Kasumi-1 (cell line): Measurements from ENCODE around the gene MS4A18.

Experiments used
- DNase-seq, 2 experiments: peaks; one replicate each; lab custom pipeline; 2025; lab: John Stamatoyannopoulos, UW

MS4A18 gene

GRCh38 chr11:60786811-60787567 is 62.5 kb downstream of the MS4A18 start:
- no peak for DNase-seq

DNA sequence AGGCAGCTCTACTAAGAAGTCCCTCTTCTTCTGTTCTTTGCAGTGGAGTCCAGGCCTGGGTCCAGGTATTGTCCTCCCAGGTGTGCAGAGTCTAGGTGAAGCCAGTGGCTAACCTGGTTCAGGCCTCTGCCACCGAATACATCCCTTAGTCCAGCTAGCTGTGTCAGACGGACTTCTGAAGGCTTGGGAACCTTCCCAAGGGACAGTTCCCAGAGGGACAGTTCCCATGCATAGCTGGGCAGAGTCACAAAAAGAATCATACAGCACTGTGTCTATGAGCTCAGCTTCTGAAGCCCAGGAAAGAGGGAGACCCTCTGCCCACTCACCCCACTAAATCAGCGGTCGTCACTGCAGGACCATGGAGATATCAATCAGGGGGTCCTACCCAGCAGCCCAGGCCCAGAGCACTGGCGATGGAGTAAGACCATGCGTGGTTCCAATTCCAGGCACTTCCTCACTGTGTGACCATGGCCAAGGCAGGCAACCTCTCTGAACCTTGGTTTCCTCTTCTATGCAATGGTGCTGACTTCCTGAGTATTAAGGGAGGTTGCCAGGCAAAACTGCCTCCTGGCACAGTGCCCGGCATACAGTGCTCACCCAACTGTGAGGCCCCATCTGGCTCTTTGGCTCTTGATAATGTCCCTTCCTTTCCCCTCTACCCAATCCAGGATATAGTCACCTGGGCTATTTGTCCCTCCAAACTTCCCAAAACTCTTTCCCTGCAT is 64.0 kb downstream of the MS4A18 start:
- no peak for DNase-seq

GRCh38 chr11:60790726-60791125 is 66.2 kb downstream of the MS4A18 start:
- no peak for DNase-seq

GRCh38 chr11:60791153-60791933 is 66.8 kb downstream of the MS4A18 start:
- no peak for DNase-seq

- no peak for DNase-seq
Observed at GRCh38 chr11:60792521-60792920, 68.0 kb downstream of the MS4A18 start.
